HL-60 (cell line): Measurements from ENCODE around the gene MED7.

Experiments
- GABPA ChIP-seq: IDR thresholded peaks from 2 replicates; pipeline ENCODE4 v1.6.1; 2012; ENCODE audit warnings: low read depth
- POLR2AphosphoS5 ChIP-seq: IDR thresholded peaks from 2 replicates; pipeline ENCODE4 v1.6.1; 2012; ENCODE audit warnings: low read depth
- TF ChIP-seq, protein P1 (sequence below): IDR thresholded peaks from one replicate; pipeline ENCODE4 v1.5.1; 2011; ENCODE audit warnings: low read length, control low read depth, inconsistent platforms; ENCODE audit not compliant: insufficient read depth

GRCh38 chr5:157157293-157157891 is 14.7 kb upstream of the MED7 start:
- TF ChIP-seq GABPA: no peak
- TF ChIP-seq, protein P1, sequence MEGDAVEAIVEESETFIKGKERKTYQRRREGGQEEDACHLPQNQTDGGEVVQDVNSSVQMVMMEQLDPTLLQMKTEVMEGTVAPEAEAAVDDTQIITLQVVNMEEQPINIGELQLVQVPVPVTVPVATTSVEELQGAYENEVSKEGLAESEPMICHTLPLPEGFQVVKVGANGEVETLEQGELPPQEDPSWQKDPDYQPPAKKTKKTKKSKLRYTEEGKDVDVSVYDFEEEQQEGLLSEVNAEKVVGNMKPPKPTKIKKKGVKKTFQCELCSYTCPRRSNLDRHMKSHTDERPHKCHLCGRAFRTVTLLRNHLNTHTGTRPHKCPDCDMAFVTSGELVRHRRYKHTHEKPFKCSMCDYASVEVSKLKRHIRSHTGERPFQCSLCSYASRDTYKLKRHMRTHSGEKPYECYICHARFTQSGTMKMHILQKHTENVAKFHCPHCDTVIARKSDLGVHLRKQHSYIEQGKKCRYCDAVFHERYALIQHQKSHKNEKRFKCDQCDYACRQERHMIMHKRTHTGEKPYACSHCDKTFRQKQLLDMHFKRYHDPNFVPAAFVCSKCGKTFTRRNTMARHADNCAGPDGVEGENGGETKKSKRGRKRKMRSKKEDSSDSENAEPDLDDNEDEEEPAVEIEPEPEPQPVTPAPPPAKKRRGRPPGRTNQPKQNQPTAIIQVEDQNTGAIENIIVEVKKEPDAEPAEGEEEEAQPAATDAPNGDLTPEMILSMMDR: no peak
- TF ChIP-seq POLR2AphosphoS5: no peak
